GM12878 (cell line): ENCODE measurements around the gene CCR3. TPM values are rescaled to one million over a fixed set of nuclear protein-coding genes. Genes with fewer than 3 reads are reported as not detected.
A peak's percentile ranks its signal among the peaks of the same experiment; 100 is the strongest.

Experiments used
- ATAC-seq: fragments of 200-7000 bp; cut with Tn5 transposase; 3 replicates; pipeline ENCODE4 v1.9.1; 2020; ENCODE audit warnings: mild to moderate bottlenecking, moderate library complexity
- BruUV-seq: library from RNA; stranded (reverse); fragments of 400-500 nt; replicated peaks from 2 replicates; lab custom pipeline; 2021; lab: Mats Ljungman, UMichigan
- CTCF ChIA-PET: fragments of 300-600 bp; sonication (Branson Sonifier 250); formaldehyde crosslinking; extraction: SDS; loops from one replicate; lab custom pipeline; 2021; ENCODE audit warnings: inconsistent platforms; lab: Yijun Ruan, JAX
- POLR2A ChIA-PET: fragments of 350-600 bp; formaldehyde crosslinking; extraction: SDS; loops from one replicate; lab custom pipeline; 2021; ENCODE audit warnings: inconsistent platforms; lab: Charles Lee
- RAD21 ChIA-PET: fragments of 300-600 bp; sonication (Branson Sonifier 250); formaldehyde crosslinking; loops from one replicate; lab custom pipeline; 2023; ENCODE audit warnings: antibody characterized with exemption; ENCODE audit not compliant: unreplicated experiment; lab: Charles Lee
- SMC1A ChIA-PET: fragments of 300-600 bp; sonication (Branson Sonifier 250); formaldehyde crosslinking; loops from one replicate; lab custom pipeline; 2023; ENCODE audit not compliant: unreplicated experiment, uncharacterized antibody; lab: Charles Lee
- DNase-seq: peaks from one replicate; pipeline ENCODE4 v3.0.0-alpha.2; 2011; ENCODE audit warnings: low read depth, low spot score
- FAIRE-seq: peaks from 3 replicates; lab custom pipeline; 2011; peaks lifted over from hg19 to GRCh38; lab: Jason Lieb, UNC
- H2AFZ ChIP-seq: 2 replicates; pipeline ENCODE4 v1.6.0; 2011; ENCODE audit warnings: low read depth, low read length, control low read depth; ENCODE audit not compliant: control insufficient read depth
- H3K27ac ChIP-seq: 2 replicates; pipeline ENCODE4 v1.5.1; 2011; ENCODE audit warnings: control low read depth; ENCODE audit not compliant: control insufficient read depth, insufficient read depth
- H3K27me3 ChIP-seq, 2 experiments: replicated peaks in 1 of 2; 2 replicates each; pipeline versions ENCODE4 v1.6.0 to v1.6.1; 2011; ENCODE audit warnings: low read length in 1 of 2; ENCODE audit not compliant: control insufficient read depth in 2 of 2, insufficient read depth in 2 of 2
- H3K36me3 ChIP-seq, 2 experiments: 2 replicates each; pipeline ENCODE4 v1.5.1; 2011; ENCODE audit warnings: low read length in 1 of 2; ENCODE audit not compliant: control insufficient read depth in 2 of 2, insufficient read depth in 2 of 2
- H3K4me1 ChIP-seq: 2 replicates; pipeline ENCODE4 v1.6.1; 2011; ENCODE audit warnings: mild to moderate bottlenecking, low read length, moderate library complexity, mixed read lengths; ENCODE audit not compliant: control insufficient read depth, insufficient read depth
- H3K4me2 ChIP-seq: 2 replicates; pipeline ENCODE4 v1.6.0; 2011; ENCODE audit warnings: control low read depth; ENCODE audit not compliant: control insufficient read depth, insufficient read depth
- H3K4me3 ChIP-seq: fragments of 200-600 bp; sonication (generic); 2 replicates; pipeline ENCODE4 v1.5.1; 2016
- H3K79me2 ChIP-seq: 2 replicates; pipeline ENCODE4 v1.6.0; 2011; ENCODE audit warnings: low read length; ENCODE audit not compliant: control insufficient read depth, insufficient read depth
- H3K9ac ChIP-seq: 2 replicates; pipeline ENCODE4 v1.8.0; 2011; ENCODE audit warnings: low read length, control low read depth, mixed read lengths; ENCODE audit not compliant: control insufficient read depth, insufficient read depth
- H3K9me3 ChIP-seq: replicated peaks from 3 replicates; pipeline ENCODE4 v1.5.1; 2011; ENCODE audit warnings: mild to moderate bottlenecking, low read length; ENCODE audit not compliant: control insufficient read depth, insufficient read depth
- H4K20me1 ChIP-seq: 2 replicates; pipeline ENCODE4 v1.6.0; 2011; ENCODE audit not compliant: control insufficient read depth, insufficient read depth
- ATF2 ChIP-seq: IDR thresholded peaks from 2 replicates; pipeline ENCODE4 v1.6.1; 2012; ENCODE audit warnings: low read length, inconsistent platforms
- CEBPB ChIP-seq, 2 experiments: fragments of 150-350 bp in 1 of 2; IDR thresholded peaks; 2 replicates each; pipeline ENCODE4 v1.6.1; 2012 to 2014; ENCODE audit warnings: low read depth in 2 of 2, low read length in 2 of 2, borderline replicate concordance in 1 of 2, inconsistent platforms in 1 of 2
- CREB1 ChIP-seq: IDR thresholded peaks from 2 replicates; pipeline ENCODE4 v1.6.1; 2012; ENCODE audit warnings: low read depth, mild to moderate bottlenecking, inconsistent platforms
- FOXK2 ChIP-seq: fragments of 450-650 bp; IDR thresholded peaks from 2 replicates; pipeline ENCODE4 v1.6.1; 2017; ENCODE audit warnings: mild to moderate bottlenecking, moderate library complexity
- FOXM1 ChIP-seq: IDR thresholded peaks from 2 replicates; pipeline ENCODE4 v1.6.1; 2012; ENCODE audit warnings: low read depth, mild to moderate bottlenecking, inconsistent platforms, low read length, moderate library complexity
- IKZF2 ChIP-seq, 2 experiments: fragments of 450-650 bp; IDR thresholded peaks; 2 replicates each; pipeline ENCODE4 v1.6.1; 2017; ENCODE audit warnings: mild to moderate bottlenecking in 2 of 2, moderate library complexity in 2 of 2
- MTA2 ChIP-seq: fragments of 450-650 bp; IDR thresholded peaks from 2 replicates; pipeline ENCODE4 v1.6.1; 2016; ENCODE audit warnings: low read depth, mild to moderate bottlenecking, moderate library complexity
- NKRF ChIP-seq: fragments of 450-650 bp; conservative IDR thresholded peaks from 2 replicates; pipeline ENCODE4 v1.6.1; 2017; ENCODE audit warnings: mild to moderate bottlenecking, moderate library complexity
- ZBTB11 ChIP-seq: fragments of 450-650 bp; formaldehyde crosslinking; IDR thresholded peaks from 2 replicates; pipeline ENCODE4 v1.5.0; 2022; ENCODE audit warnings: mild to moderate bottlenecking, missing genetic modification characterization
- ZNF592 ChIP-seq: fragments of 450-650 bp; IDR thresholded peaks from 2 replicates; pipeline ENCODE4 v1.6.1; 2017; ENCODE audit warnings: mild to moderate bottlenecking, moderate library complexity
- WGBS: methylation state at CpG from one replicate; pipeline ENCODE4 v1.1.6; 2016; ENCODE audit warnings: low lambda C conversion rate; ENCODE audit not compliant: insufficient replicate concordance, insufficient coverage; ENCODE audit errors: missing lambda C conversion rate; 5-methylcytosine and 5-hydroxymethylcytosine counted together
- in situ Hi-C: fragments of 300-500 bp; cut with MboI; formaldehyde crosslinking; loops from 9 replicates; pipeline ENCODE4 v1.14.3; 2018; ENCODE audit warnings: mixed read lengths
- intact Hi-C: fragments of 100-400 bp; cut with micrococcal nuclease; formaldehyde crosslinking; loops from one replicate; pipeline ENCODE4 v1.14.2; 2022; ENCODE audit not compliant: unreplicated experiment
- polyA plus RNA-seq, 11 experiments: library from polyadenylated mRNA; depleted of rRNA in 4 of 11; unstranded in 6 of 11; stranded (reverse) in 5 of 11; fragments of >200 nt; fragmentation: Nextera tagmentation in 4 of 11; fragmentation: Illumina TruSeq in 1 of 11; extraction: Ambion mirVana in 4 of 11; extraction: Trizol in 1 of 11; gene quantifications; 1 replicate in 1 of 11; 2 replicates in 10 of 11; pipeline versions ENCODE4 v1.2.1 to v1.2.3, GENCODE V29; 2011 to 2016; ENCODE audit warnings: inconsistent platforms in 2 of 11, missing spikeins in 2 of 11, low read depth in 1 of 11
- total RNA-seq, 4 experiments: library from RNA; depleted of rRNA in 3 of 4; stranded (reverse); fragments of >200 nt in 3 of 4; fragmentation: Illumina TruSeq in 1 of 4; extraction: Trizol in 1 of 4; gene quantifications; 2 replicates each; pipeline versions ENCODE4 v1.2.1 to v1.2.3, GENCODE V29; 2013 to 2021

Gene CCR3
- total and polyA plus RNA-seq, 10 of the 15 experiments (the other 5 are each of a cell fraction or from before 2014, with no cell fraction given) = 0.13 to 0.78 (median 0.41) TPM; not detected in 1

GRCh38 chr3:46293991-46294833 lies 52.0 kb downstream of the CCR3 start:
- DNase-seq (no peak), ATAC-seq (peak; percentile 80), FAIRE-seq (peak; percentile 72)
- ChIA-PET CTCF (interaction anchor here (0.7 to 6.2 kb wide), 17 partner anchors 9 to 202 kb away, joined by 3 to 75 read pairs (median 4); partner anchors contain the start of gene CCR5), RAD21 (interaction anchor here (0.8 to 5.7 kb wide), 10 partner anchors 10 to 88 kb away, joined by 3 to 65 read pairs (median 6); partner anchors contain the start of genes CCR1 and CCR5), SMC1A (interaction anchor here (0.6 to 5.9 kb wide), 20 partner anchors 9 to 214 kb away, joined by 3 to 91 read pairs (median 4); partner anchors contain the start of genes CCR1 and CCR5), POLR2A (interaction anchor here (0.7 to 2.4 kb wide), 3 partner anchors 75 to 81 kb away, joined by 3 to 8 read pairs (median 3); no protein-coding TSS in a partner anchor)
- in situ Hi-C loops = no loop called here
- Histone ChIP-seq H3K79me2 (no peaks in the 10 kb centered on the region), H3K9me3 (no peaks in the 10 kb centered on the region), H2AFZ (no peak overlapping the region), H3K4me2 (peak overlapping the region; percentile 56), H3K9ac (no peak overlapping the region), H3K4me3 (no peak overlapping the region), H3K36me3 (no peaks in the 10 kb centered on the region), H4K20me1 (no peaks in the 10 kb centered on the region), H3K27ac (peak overlapping the region; percentile 17), H3K4me1 (peaks cover 52% of the 10 kb centered on the region), H3K27me3 (no peaks in the 10 kb centered on the region)
- BruUV-seq = no TSS peak
- WGBS = 32% methylated on average over 4 of the region's 4 CpGs
- intact Hi-C loops = no loop called here
- 0 out of 2 replicates have a peak, but pooled peaks have one; percentile 37 for TF ChIP-seq NKRF
- TF ChIP-seq CREB1 = no peak
- no peak for TF ChIP-seq ZBTB11 (CRISPR knock-in tag)
- no peak for TF ChIP-seq CEBPB (IDR thresholded peaks at IDR 0.05; ENCODE audit: borderline replicate concordance in 1 of 2, low read depth in 2 of 2, low read length in 2 of 2)
- no peak for TF ChIP-seq ZNF592
- peak; percentile 57; the same call in 1 of the 2 replicates for TF ChIP-seq FOXM1
- peak; percentile 88 for TF ChIP-seq MTA2
- TF ChIP-seq IKZF2 (IDR thresholded peaks at IDR 0.05) = peak; percentile 91 to 94
- peak; percentile 66; the same call in 1 of the 2 replicates for TF ChIP-seq ATF2
- no peak for TF ChIP-seq FOXK2
